NCI-H1048 (cell line): ENCODE results near the gene HUS1.

Experiments used
- DNase-seq: peaks from one replicate; lab custom pipeline; 2025; lab: John Stamatoyannopoulos, UW

Gene HUS1

DNA sequence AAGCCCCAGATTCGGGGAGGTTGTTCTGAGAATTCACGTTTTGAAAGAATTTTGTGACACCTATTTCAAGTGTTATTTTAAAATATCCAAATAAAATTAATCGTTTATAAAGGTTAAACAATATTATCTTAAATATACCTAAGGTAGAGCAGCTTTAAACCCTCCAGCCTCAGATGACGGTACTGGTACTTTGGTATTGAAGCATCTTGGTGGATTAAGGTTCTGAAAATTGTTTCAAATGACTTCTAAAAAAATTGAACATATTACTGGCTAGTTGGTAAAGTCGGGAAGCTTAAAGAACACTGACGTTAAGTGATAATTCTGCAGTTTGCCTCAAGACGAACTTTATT is 392 bp upstream of the HUS1 start:
- DNase-seq, result no peak

DNA sequence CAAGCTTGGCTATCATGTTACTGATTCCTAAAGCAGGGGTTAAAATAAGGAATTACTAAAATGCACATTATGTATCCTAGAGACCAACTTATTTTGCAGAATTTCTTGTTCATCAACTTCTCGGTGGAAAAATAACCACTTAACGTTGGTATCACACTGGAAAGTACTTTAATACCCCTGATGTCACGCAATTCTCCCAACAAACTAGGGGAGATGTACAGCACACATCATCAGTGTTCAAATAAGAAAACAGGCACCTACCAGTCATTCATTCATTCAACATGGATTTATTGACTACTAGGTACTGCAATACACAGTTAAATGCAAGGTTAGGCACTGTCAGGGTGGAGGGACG is 648 bp downstream of the HUS1 start:
- DNase-seq, result no peak

- DNase-seq, result no peak
These were observed 5.7 kb downstream of the HUS1 start for GRCh38 chr7:47973739-47974138.

DNA sequence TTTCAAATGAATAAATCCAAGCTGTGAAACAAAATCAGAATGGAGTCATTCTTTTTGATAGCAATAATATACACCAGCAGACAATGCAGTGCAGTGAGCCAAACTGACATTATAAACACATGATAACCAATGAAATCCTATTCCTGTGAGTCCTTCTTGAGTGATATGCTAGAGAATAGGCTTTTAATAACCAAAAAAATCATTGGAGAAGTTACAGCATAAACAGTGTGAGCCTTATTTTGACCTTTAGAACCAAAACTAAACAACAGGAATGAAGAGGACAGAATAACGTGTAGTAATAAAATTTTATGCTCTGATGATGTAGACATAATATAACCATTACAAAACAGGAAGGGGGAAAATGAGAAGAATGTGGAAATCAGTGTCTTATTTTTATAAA is 8.7 kb downstream of the HUS1 start:
- no peak for DNase-seq

DNA sequence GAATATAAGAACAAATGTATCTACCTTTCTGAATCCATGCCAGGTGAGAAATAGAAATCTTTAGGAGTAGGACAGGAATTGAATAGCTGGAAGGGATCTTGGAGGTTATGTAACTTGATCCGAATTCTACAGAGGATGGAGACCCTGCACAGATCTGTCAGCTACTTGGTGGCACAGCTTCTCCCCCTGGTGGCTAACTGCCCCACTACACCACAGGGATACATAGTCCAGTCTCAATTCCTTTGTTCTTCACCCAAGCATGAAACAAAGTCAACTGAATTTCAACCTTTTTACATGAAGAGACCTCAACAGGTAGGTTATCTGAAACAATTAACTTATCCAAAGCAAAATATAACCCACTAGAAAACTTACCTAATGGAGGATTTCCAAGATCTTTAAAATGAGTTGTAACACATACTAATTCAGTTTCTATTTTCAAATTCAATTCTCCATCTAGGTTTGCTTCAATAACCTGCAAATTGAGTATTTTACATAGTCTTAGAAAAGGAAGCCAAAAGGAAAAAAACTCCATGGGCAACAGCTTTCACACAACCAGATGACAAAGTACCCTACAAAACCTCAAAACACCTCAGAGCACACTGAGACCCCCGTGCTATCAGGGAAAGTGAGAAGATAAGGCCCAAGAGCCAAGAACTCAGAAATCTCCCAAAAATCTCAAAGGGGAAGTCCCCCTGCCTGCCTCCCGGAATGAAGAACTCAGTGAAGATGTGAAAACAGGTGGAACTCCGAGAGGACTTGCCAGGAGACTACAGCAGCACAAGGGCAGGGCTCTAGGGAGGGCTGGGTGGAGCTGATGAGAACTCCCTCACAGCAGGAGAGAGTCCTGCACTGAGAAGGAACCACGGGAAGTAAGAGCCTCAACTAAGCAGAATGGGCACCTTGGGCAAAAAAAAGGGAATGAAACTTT is 10.3 kb downstream of the HUS1 start:
- DNase-seq, result peak; percentile 20

DNA sequence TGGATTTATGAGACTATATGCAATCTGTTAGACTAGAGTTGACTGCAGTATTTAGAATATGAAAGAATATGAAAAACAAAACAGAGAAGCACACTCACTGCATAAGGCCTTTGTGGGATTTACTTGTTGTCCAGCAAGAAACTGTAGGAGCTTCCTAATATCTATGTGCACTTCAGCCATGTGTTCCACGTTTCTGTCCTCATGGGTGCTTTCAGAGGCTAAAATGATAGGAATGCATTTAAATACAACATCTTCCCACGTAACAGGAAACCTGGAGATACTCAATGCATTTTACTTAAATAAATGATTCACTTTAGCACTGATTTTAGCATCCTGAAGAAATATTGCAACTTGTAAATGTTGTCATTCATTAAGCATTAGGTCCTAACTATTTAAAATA is 11.7 kb downstream of the HUS1 start:
- DNase-seq, result no peak

- DNase-seq, result no peak
These were observed 12.3 kb downstream of the HUS1 start for GRCh38 chr7:47967123-47967522.

GRCh38 chr7:47965456-47965855 is 14.0 kb downstream of the HUS1 start:
- no peak for DNase-seq

GRCh38 chr7:47962262-47962661 is 17.2 kb downstream of the HUS1 start:
- DNase-seq, result no peak

DNA sequence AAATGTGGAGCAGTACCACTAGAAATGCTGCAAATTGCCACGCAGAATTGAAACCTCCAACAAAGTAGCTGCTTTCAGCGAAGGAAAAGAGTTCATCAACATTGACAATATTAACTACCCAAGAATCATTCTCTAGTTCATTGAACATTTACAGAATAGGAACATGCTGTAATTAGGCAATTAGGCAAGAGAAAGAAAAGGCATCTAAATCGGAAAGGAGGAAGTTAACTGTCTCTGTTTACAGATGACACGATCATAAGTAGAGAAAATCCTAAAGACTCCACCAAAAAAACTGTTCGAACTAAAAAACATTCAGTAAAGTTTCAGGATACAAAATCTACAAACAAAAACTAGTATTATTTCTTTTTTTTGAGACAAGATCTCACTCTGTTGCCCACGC is 22.3 kb downstream of the HUS1 start:
- DNase-seq, result no peak

DNA sequence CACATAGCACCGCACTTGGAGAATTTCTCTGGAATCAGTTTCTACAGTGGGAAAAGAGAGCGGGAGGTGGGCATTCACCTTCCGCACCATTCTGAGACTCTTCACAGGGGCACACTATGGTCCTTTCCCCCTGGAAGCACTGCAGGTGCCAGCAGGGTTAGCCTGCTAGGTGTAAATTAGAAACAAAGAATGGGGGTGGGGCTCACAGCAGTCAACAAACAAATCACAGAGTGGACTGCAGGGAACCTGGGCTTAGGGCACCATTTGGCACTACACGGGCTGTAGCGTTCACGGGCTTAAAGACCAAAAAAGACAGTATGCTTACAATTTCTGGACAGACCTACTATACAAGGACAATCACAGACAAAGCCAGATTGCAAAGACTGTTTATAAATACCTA is 23.2 kb downstream of the HUS1 start:
- DNase-seq, result no peak

GRCh38 chr7:47954231-47954911 is 25.0 kb downstream of the HUS1 start:
- no peak for DNase-seq

- no peak for DNase-seq
These were observed 25.6 kb downstream of the HUS1 start for GRCh38 chr7:47953822-47954221.

- DNase-seq, result no peak
These were observed 27.2 kb downstream of the HUS1 start for GRCh38 chr7:47952224-47952623.

DNA sequence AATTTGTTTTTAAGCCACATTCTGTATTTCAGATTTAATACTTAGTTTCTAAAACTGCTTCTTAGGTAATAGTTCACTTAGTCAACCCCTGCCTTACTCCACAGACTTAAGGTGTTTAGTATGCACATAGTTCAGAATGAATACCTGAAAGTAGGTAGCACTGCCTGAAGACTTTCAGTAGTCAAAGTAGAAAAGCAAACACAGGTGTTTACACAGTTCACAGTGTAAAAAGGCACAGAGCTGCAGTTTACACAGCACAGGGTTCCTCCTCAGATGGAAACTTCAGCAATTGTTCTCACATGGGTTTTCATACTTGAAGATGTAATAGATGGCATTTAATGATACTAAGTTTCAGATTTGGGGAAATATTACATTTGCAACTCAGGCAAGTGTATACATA is 28.0 kb downstream of the HUS1 start:
- DNase-seq, result no peak

DNA sequence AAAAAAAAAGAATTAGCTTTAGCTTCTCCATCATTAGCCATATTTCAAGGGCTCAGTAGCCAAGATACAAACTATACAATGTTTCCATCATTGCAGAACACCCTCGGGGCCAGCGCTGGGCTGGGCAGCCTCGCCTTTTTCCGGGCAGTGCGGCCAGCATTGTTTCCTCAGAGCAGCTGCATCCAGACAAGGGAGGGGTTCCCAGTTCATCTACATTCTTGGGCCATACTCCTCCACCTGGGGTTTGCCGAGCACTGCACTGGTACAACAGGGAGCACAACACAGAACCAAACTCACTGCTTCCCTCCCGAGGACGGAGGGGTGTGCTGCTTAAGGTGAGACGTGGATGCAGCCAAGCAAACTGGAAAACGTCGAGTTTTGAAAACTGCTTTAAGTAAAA is 28.7 kb downstream of the HUS1 start:
- no peak for DNase-seq

DNA sequence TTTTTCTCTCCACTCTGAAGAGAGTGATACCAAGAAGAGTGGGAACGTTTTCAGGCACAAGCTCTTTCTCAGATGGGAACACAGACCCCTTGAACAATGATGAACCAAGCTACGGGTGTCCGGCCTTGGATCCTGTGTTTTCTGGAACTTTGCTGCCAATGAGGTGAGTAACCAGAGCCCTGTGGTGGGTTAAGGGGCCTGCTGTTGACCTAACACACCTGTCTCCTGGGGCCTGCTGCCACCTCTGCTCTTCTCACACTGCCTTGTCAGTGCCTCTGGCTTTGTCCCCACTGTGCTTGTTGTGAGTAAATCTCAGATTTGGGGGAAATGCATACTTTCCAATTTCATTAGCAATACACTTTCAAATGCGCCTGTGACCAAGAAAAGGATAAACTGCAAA is 29.7 kb downstream of the HUS1 start:
- no peak for DNase-seq

DNA sequence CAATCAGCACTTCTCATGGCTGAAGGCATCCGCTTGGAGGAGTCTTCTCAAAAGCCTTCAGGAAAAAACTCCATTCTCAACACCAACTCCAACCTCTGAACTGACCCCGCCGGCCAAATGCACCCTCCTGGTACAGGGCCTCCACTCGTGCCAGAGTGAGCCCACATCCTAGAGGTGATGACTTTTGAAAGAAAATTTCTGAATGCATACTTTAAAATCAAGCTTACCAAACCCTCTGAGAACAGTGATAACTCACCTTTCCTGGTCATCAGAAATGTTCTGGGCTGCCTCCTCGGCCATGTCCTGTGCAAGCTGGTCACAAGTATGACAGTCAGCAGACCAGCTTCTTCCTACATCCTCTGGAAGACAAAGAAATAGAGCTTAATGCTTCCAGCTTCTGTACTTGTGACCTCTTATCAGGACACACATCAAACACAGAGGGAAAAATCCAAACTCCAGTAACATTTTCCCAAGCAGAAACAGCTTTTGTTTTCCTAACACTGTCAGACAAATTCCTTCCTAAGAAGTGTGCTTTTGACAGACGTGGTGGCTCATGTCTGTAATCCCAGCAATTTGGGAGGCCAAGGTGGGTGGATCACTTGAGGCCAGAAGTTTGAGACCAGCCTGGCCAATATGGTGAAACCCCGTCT is 31.1 kb downstream of the HUS1 start, which contains the start of gene PKD1L1:
TSS of gene PKD1L1 (minus strand) at position 326 of the 650 bp plus-strand sequence. CDS start at position 300, 26 bp downstream.
- DNase-seq, result no peak

DNA sequence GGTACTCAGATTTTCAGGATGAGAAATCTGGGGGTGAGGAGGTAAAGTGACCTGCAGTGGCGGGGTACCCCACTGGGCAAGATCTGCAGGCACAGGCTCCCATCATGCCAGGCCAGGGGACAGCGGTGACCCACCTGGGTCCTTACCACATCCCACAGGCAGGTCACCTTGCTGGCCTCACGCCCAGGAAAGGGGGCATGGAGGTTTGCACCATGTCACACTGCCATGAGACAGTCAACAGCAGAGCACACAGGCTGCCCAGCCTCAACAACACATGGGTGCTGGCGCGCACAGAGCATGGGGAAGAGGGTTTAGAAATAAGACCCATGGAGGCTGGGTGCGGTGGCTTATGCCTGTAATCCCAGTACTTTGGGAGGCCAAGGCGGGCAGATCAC is 32.1 kb downstream of the HUS1 start:
- DNase-seq, result no peak

- DNase-seq, result no peak
These were observed 32.6 kb downstream of the HUS1 start for GRCh38 chr7:47946581-47947354.

GRCh38 chr7:47945261-47946015 is 34.0 kb downstream of the HUS1 start:
- DNase-seq, result no peak
